GM12878 (cell line): Measurements from ENCODE around the gene ACOT4. TPM values are rescaled to one million over a fixed set of nuclear protein-coding genes. Genes with fewer than 3 reads are reported as not detected.
"Not testable (repeated sequence)": the region's sequence is repeated elsewhere in the genome, so short reads cannot be mapped to it uniquely, and the experiment has no call there.

Experiments
- ATAC-seq: fragments of 200-7000 bp; cut with Tn5 transposase; 3 replicates; pipeline ENCODE4 v1.9.1; 2020; ENCODE audit warnings: mild to moderate bottlenecking, moderate library complexity
- BruUV-seq: library from RNA; stranded (reverse); fragments of 400-500 nt; replicated peaks from 2 replicates; lab custom pipeline; 2021; lab: Mats Ljungman, UMichigan
- CTCF ChIA-PET: fragments of 300-600 bp; sonication (Branson Sonifier 250); formaldehyde crosslinking; extraction: SDS; loops from one replicate; lab custom pipeline; 2021; ENCODE audit warnings: inconsistent platforms; lab: Yijun Ruan, JAX
- POLR2A ChIA-PET: fragments of 350-600 bp; formaldehyde crosslinking; extraction: SDS; loops from one replicate; lab custom pipeline; 2021; ENCODE audit warnings: inconsistent platforms; lab: Charles Lee
- RAD21 ChIA-PET: fragments of 300-600 bp; sonication (Branson Sonifier 250); formaldehyde crosslinking; loops from one replicate; lab custom pipeline; 2023; ENCODE audit warnings: antibody characterized with exemption; ENCODE audit not compliant: unreplicated experiment; lab: Charles Lee
- SMC1A ChIA-PET: fragments of 300-600 bp; sonication (Branson Sonifier 250); formaldehyde crosslinking; loops from one replicate; lab custom pipeline; 2023; ENCODE audit not compliant: unreplicated experiment, uncharacterized antibody; lab: Charles Lee
- DNase-seq: peaks from one replicate; pipeline ENCODE4 v3.0.0-alpha.2; 2011; ENCODE audit warnings: low read depth, low spot score
- FAIRE-seq: peaks from 3 replicates; lab custom pipeline; 2011; peaks lifted over from hg19 to GRCh38; lab: Jason Lieb, UNC
- H2AFZ ChIP-seq: 2 replicates; pipeline ENCODE4 v1.6.0; 2011; ENCODE audit warnings: low read depth, low read length, control low read depth; ENCODE audit not compliant: control insufficient read depth
- H3K27ac ChIP-seq: 2 replicates; pipeline ENCODE4 v1.5.1; 2011; ENCODE audit warnings: control low read depth; ENCODE audit not compliant: control insufficient read depth, insufficient read depth
- H3K27me3 ChIP-seq, 2 experiments: replicated peaks in 1 of 2; 2 replicates each; pipeline versions ENCODE4 v1.6.0 to v1.6.1; 2011; ENCODE audit warnings: low read length in 1 of 2; ENCODE audit not compliant: control insufficient read depth in 2 of 2, insufficient read depth in 2 of 2
- H3K36me3 ChIP-seq, 2 experiments: 2 replicates each; pipeline ENCODE4 v1.5.1; 2011; ENCODE audit warnings: low read length in 1 of 2; ENCODE audit not compliant: control insufficient read depth in 2 of 2, insufficient read depth in 2 of 2
- H3K4me1 ChIP-seq: 2 replicates; pipeline ENCODE4 v1.6.1; 2011; ENCODE audit warnings: mild to moderate bottlenecking, low read length, moderate library complexity, mixed read lengths; ENCODE audit not compliant: control insufficient read depth, insufficient read depth
- H3K4me2 ChIP-seq: 2 replicates; pipeline ENCODE4 v1.6.0; 2011; ENCODE audit warnings: control low read depth; ENCODE audit not compliant: control insufficient read depth, insufficient read depth
- H3K4me3 ChIP-seq: fragments of 200-600 bp; sonication (generic); 2 replicates; pipeline ENCODE4 v1.5.1; 2016
- H3K79me2 ChIP-seq: 2 replicates; pipeline ENCODE4 v1.6.0; 2011; ENCODE audit warnings: low read length; ENCODE audit not compliant: control insufficient read depth, insufficient read depth
- H3K9ac ChIP-seq: 2 replicates; pipeline ENCODE4 v1.8.0; 2011; ENCODE audit warnings: low read length, control low read depth, mixed read lengths; ENCODE audit not compliant: control insufficient read depth, insufficient read depth
- H3K9me3 ChIP-seq: replicated peaks from 3 replicates; pipeline ENCODE4 v1.5.1; 2011; ENCODE audit warnings: mild to moderate bottlenecking, low read length; ENCODE audit not compliant: control insufficient read depth, insufficient read depth
- H4K20me1 ChIP-seq: 2 replicates; pipeline ENCODE4 v1.6.0; 2011; ENCODE audit not compliant: control insufficient read depth, insufficient read depth
- ASH2L ChIP-seq: fragments of 300-600, 200-600 bp; sonication (generic); IDR thresholded peaks from 2 replicates; pipeline ENCODE4 v1.6.1; 2017; ENCODE audit warnings: low read depth, mild to moderate bottlenecking, borderline replicate concordance
- BACH1 ChIP-seq: fragments of 450-650 bp; IDR thresholded peaks from 2 replicates; pipeline ENCODE4 v1.6.1; 2017; ENCODE audit warnings: mild to moderate bottlenecking, borderline replicate concordance
- DPF2 ChIP-seq: fragments of 450-650 bp; IDR thresholded peaks from 2 replicates; pipeline ENCODE4 v1.6.1; 2017; ENCODE audit warnings: mild to moderate bottlenecking
- GATAD2B ChIP-seq: fragments of 450-650 bp; conservative IDR thresholded peaks from 2 replicates; pipeline ENCODE4 v1.6.1; 2017; ENCODE audit warnings: low read depth, mild to moderate bottlenecking, moderate library complexity
- HDAC2 ChIP-seq: fragments of 200-600 bp; sonication (generic); IDR thresholded peaks from 2 replicates; pipeline ENCODE4 v1.6.1; 2017
- HDAC6 ChIP-seq: fragments of 200-600 bp; sonication (generic); IDR thresholded peaks from one replicate; pipeline ENCODE4 v1.8.0; 2017; ENCODE audit warnings: antibody characterized with exemption; ENCODE audit not compliant: unreplicated experiment
- KAT2A ChIP-seq: conservative IDR thresholded peaks from 2 replicates; pipeline ENCODE4 v1.6.1; 2011; ENCODE audit warnings: low read depth, low read length; ENCODE audit not compliant: control insufficient read depth
- KDM1A ChIP-seq: fragments of 200-600 bp; sonication (generic); IDR thresholded peaks from 2 replicates; pipeline ENCODE4 v1.6.1; 2016; ENCODE audit warnings: borderline replicate concordance
- KLF5 ChIP-seq: fragments of 450-650 bp; IDR thresholded peaks from 2 replicates; pipeline ENCODE4 v1.6.1; 2014; ENCODE audit warnings: mild to moderate bottlenecking; ENCODE audit not compliant: partially characterized antibody
- LARP7 ChIP-seq: fragments of 450-650 bp; IDR thresholded peaks from 2 replicates; pipeline ENCODE4 v1.6.1; 2017; ENCODE audit warnings: mild to moderate bottlenecking
- MTA3 ChIP-seq: IDR thresholded peaks from 2 replicates; pipeline ENCODE4 v1.6.1; 2012; ENCODE audit warnings: low read length, inconsistent platforms, borderline replicate concordance
- MXI1 ChIP-seq: fragments of 150-350 bp; IDR thresholded peaks from 2 replicates; pipeline ENCODE4 v1.6.1; 2011; ENCODE audit warnings: low read depth, mild to moderate bottlenecking, inconsistent platforms, low read length, improper control_type of control experiment
- NR2F1 ChIP-seq: fragments of 450-650 bp; conservative IDR thresholded peaks from 2 replicates; pipeline ENCODE4 v1.6.1; 2017; ENCODE audit warnings: mild to moderate bottlenecking
- NRF1 ChIP-seq: conservative IDR thresholded peaks from 2 replicates; pipeline ENCODE4 v1.6.1; 2011; ENCODE audit warnings: mild to moderate bottlenecking, low read depth, low read length, improper control_type of control experiment
- YY1 ChIP-seq: IDR thresholded peaks from 2 replicates; pipeline ENCODE4 v1.6.1; 2011; ENCODE audit warnings: low read depth, mild to moderate bottlenecking, low read length
- WGBS: methylation state at CpG from one replicate; pipeline ENCODE4 v1.1.6; 2016; ENCODE audit warnings: low lambda C conversion rate; ENCODE audit not compliant: insufficient replicate concordance, insufficient coverage; ENCODE audit errors: missing lambda C conversion rate; 5-methylcytosine and 5-hydroxymethylcytosine counted together
- in situ Hi-C: fragments of 300-500 bp; cut with MboI; formaldehyde crosslinking; loops from 9 replicates; pipeline ENCODE4 v1.14.3; 2018; ENCODE audit warnings: mixed read lengths
- intact Hi-C: fragments of 100-400 bp; cut with micrococcal nuclease; formaldehyde crosslinking; loops from one replicate; pipeline ENCODE4 v1.14.2; 2022; ENCODE audit not compliant: unreplicated experiment
- polyA plus RNA-seq, 11 experiments: library from polyadenylated mRNA; depleted of rRNA in 4 of 11; unstranded in 6 of 11; stranded (reverse) in 5 of 11; fragments of >200 nt; fragmentation: Nextera tagmentation in 4 of 11; fragmentation: Illumina TruSeq in 1 of 11; extraction: Ambion mirVana in 4 of 11; extraction: Trizol in 1 of 11; gene quantifications; 1 replicate in 1 of 11; 2 replicates in 10 of 11; pipeline versions ENCODE4 v1.2.1 to v1.2.3, GENCODE V29; 2011 to 2016; ENCODE audit warnings: inconsistent platforms in 2 of 11, missing spikeins in 2 of 11, low read depth in 1 of 11
- total RNA-seq, 4 experiments: library from RNA; depleted of rRNA in 3 of 4; stranded (reverse); fragments of >200 nt in 3 of 4; fragmentation: Illumina TruSeq in 1 of 4; extraction: Trizol in 1 of 4; gene quantifications; 2 replicates each; pipeline versions ENCODE4 v1.2.1 to v1.2.3, GENCODE V29; 2013 to 2021
- TF ChIP-seq, protein P1 (sequence below): fragments of 450-650 bp; IDR thresholded peaks from 2 replicates; pipeline ENCODE4 v1.6.1; 2017; ENCODE audit warnings: mild to moderate bottlenecking, moderate library complexity
- TF ChIP-seq, protein P2 (sequence below): IDR thresholded peaks from 2 replicates; pipeline ENCODE4 v1.6.1; 2012; ENCODE audit warnings: low read depth, low read length, improper control_type of control experiment
- TF ChIP-seq, protein P3 (sequence below): fragments of 450-650 bp; IDR thresholded peaks from 2 replicates; pipeline ENCODE4 v1.6.1; 2017; ENCODE audit warnings: low read depth, mild to moderate bottlenecking, moderate library complexity

Gene ACOT4
- total and polyA plus RNA-seq, 10 of the 15 experiments (the other 5 are each of a cell fraction or from before 2014, with no cell fraction given): 0.68 to 3.8 (median 2.0) TPM

DNA sequence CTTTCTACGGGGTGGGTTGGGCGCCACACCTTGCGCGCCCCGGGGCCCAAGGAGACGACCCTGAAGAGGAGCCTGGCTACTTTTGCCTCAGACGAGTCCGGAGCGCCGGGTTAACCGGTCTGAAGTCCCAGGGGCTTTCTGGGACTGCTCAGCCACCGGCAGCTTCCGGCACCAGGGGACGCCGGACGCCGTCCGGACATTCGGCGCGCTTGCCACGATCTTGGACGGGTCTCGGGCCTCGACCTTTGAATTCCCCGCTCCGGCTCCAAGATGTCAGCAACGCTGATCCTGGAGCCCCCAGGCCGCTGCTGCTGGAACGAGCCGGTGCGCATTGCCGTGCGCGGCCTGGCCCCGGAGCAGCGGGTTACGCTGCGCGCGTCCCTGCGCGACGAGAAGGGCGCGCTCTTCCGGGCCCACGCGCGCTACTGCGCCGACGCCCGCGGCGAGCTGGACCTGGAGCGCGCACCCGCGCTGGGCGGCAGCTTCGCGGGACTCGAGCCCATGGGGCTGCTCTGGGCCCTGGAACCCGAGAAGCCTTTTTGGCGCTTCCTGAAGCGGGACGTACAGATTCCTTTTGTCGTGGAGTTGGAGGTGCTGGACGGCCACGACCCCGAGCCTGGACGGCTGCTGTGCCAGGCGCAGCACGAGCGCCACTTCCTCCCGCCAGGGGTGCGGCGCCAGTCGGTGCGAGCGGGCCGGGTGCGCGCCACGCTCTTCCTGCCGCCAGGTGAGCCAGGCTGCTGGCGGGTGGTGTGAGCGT lies at the start of gene ACOT4 (continued):
- TF ChIP-seq, protein P1, sequence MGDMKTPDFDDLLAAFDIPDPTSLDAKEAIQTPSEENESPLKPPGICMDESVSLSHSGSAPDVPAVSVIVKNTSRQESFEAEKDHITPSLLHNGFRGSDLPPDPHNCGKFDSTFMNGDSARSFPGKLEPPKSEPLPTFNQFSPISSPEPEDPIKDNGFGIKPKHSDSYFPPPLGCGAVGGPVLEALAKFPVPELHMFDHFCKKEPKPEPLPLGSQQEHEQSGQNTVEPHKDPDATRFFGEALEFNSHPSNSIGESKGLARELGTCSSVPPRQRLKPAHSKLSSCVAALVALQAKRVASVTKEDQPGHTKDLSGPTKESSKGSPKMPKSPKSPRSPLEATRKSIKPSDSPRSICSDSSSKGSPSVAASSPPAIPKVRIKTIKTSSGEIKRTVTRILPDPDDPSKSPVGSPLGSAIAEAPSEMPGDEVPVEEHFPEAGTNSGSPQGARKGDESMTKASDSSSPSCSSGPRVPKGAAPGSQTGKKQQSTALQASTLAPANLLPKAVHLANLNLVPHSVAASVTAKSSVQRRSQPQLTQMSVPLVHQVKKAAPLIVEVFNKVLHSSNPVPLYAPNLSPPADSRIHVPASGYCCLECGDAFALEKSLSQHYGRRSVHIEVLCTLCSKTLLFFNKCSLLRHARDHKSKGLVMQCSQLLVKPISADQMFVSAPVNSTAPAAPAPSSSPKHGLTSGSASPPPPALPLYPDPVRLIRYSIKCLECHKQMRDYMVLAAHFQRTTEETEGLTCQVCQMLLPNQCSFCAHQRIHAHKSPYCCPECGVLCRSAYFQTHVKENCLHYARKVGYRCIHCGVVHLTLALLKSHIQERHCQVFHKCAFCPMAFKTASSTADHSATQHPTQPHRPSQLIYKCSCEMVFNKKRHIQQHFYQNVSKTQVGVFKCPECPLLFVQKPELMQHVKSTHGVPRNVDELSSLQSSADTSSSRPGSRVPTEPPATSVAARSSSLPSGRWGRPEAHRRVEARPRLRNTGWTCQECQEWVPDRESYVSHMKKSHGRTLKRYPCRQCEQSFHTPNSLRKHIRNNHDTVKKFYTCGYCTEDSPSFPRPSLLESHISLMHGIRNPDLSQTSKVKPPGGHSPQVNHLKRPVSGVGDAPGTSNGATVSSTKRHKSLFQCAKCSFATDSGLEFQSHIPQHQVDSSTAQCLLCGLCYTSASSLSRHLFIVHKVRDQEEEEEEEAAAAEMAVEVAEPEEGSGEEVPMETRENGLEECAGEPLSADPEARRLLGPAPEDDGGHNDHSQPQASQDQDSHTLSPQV: no peak
- peak; percentile 68 for TF ChIP-seq LARP7
- TF ChIP-seq YY1: no peak
- TF ChIP-seq KLF5: no peak
- no peak for TF ChIP-seq ASH2L
- TF ChIP-seq MXI1: peak; percentile 39
- TF ChIP-seq BACH1: peak; percentile 86; the same call in 1 of the 2 replicates
- peak; percentile 86; the same call in 1 of the 2 replicates for TF ChIP-seq DPF2
- 0 out of 2 replicates have a peak, but pooled peaks have one; percentile 22 for TF ChIP-seq NRF1
- TF ChIP-seq NR2F1: peak; percentile 79
- peak; percentile 100 for TF ChIP-seq HDAC6
- no peak for TF ChIP-seq KAT2A
- no peak for TF ChIP-seq KDM1A
- TF ChIP-seq, protein P2, sequence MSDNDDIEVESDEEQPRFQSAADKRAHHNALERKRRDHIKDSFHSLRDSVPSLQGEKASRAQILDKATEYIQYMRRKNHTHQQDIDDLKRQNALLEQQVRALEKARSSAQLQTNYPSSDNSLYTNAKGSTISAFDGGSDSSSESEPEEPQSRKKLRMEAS: 0 out of 2 replicates have a peak, but pooled peaks have one; percentile 34
- TF ChIP-seq GATAD2B: peak; percentile 96
- TF ChIP-seq HDAC2: peak; percentile 70; the same call in 1 of the 2 replicates
- TF ChIP-seq, protein P3, sequence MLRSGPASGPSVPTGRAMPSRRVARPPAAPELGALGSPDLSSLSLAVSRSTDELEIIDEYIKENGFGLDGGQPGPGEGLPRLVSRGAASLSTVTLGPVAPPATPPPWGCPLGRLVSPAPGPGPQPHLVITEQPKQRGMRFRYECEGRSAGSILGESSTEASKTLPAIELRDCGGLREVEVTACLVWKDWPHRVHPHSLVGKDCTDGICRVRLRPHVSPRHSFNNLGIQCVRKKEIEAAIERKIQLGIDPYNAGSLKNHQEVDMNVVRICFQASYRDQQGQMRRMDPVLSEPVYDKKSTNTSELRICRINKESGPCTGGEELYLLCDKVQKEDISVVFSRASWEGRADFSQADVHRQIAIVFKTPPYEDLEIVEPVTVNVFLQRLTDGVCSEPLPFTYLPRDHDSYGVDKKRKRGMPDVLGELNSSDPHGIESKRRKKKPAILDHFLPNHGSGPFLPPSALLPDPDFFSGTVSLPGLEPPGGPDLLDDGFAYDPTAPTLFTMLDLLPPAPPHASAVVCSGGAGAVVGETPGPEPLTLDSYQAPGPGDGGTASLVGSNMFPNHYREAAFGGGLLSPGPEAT: 0 out of 2 replicates have a peak, but pooled peaks have one; percentile 8
- TF ChIP-seq MTA3: no peak

DNA sequence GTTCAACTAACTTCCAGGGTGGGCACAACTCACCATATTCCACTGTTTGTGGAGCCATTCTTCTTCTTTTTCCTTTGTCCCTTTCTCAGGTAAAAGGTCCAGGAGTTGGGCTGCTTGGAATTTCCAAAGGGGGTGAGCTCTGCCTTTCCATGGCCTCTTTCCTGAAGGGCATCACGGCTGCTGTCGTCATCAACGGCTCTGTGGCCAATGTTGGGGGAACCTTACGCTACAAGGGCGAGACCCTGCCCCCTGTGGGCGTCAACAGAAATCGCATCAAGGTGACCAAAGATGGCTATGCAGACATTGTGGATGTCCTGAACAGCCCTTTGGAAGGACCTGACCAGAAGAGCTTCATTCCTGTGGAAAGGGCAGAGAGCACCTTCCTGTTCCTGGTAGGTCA lies 48.7 kb upstream of the ACOT4 start:
- in situ Hi-C loops, DNase-seq, POLR2A ChIA-PET, H3K4me1 ChIP-seq, BruUV-seq, H3K27me3 ChIP-seq, H3K79me2 ChIP-seq, H3K9ac ChIP-seq, H3K4me2 ChIP-seq, H3K9me3 ChIP-seq, RAD21 ChIA-PET, H2AFZ ChIP-seq, H3K27ac ChIP-seq, CTCF ChIA-PET, H3K36me3 ChIP-seq, intact Hi-C loops, H4K20me1 ChIP-seq, H3K4me3 ChIP-seq, SMC1A ChIA-PET, ATAC-seq: not testable (repeated sequence)
- 70% methylated on average over 5 of the region's 7 CpGs for WGBS
- FAIRE-seq: peak; percentile 35
